DMS153 (cell line): ENCODE measurements around the gene SLC39A6.

ENCODE experiments used
- DNase-seq: peaks from one replicate; lab custom pipeline; 2025; lab: John Stamatoyannopoulos, UW

SLC39A6 gene

GRCh38 chr18:36064027-36064808 lies 64.9 kb downstream of the SLC39A6 start:
- no peak for DNase-seq

GRCh38 chr18:36058674-36059073 lies 70.5 kb downstream of the SLC39A6 start:
- no peak for DNase-seq
